Stimulated activated naive CD4-positive, alpha-beta T cell (primary cell): ENCODE data around the gene AHSA1.

Experiments
- DNase-seq, 6 experiments: peaks; one replicate each; lab custom pipeline; 2025; lab: John Stamatoyannopoulos, UW

AHSA1 gene

DNA sequence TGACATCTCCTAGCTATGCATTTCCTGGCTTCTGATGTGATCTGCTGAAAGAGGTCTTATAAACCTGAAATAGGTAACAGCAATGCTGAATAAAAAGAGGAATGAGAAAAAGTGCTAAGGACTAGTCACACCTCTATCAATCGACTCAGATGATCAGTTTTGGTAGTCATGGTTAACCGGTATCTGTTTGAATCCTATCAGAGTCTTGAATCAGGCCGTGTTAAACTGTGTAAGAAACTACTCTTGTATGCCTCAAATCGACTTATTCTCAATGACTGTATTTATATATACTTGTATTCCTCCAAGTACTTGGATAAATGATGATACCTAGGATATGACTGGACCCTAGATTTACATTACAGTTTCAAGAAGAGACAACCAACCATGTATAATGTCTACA is 51.5 kb downstream of the AHSA1 start:
- no peak for DNase-seq

GRCh38 chr14:77511486-77512162 is 53.7 kb downstream of the AHSA1 start:
- no peak for DNase-seq

GRCh38 chr14:77516126-77516525 is 58.2 kb downstream of the AHSA1 start:
- no peak for DNase-seq
